Measurements from ENCODE around the gene ALS2CL.

The ALS2CL gene

GRCh38 chr3:46627078-46627477 is 66.4 kb downstream of the ALS2CL start:
- H3K4me1 ChIP-seq, result peaks cover 0 to 13% (median 10%) of the 10 kb centered on the region in 4 donors
- no peak for TF ChIP-seq CTCF (IDR thresholded peaks at IDR 0.05)

GRCh38 chr3:46626039-46626438 is 67.4 kb downstream of the ALS2CL start:
- intact Hi-C loops (cut with DNase I; ENCODE audit: low total_unique reads), result no loop called here
- H3K36me3 ChIP-seq, result no peaks in the 10 kb centered on the region
- H3K27ac ChIP-seq, result no peak overlapping the region
- no peaks in the 10 kb centered on the region for H3K9me3 ChIP-seq
- no peak overlapping the region for H3K4me3 ChIP-seq
- DNase-seq, result no peak
- H3K4me1 ChIP-seq, result peaks cover 0 to 13% (median 10%) of the 10 kb centered on the region in 4 donors
- H3K27me3 ChIP-seq, result peaks cover 0 to 3% of the 10 kb centered on the region in 2 donors
- TF ChIP-seq CTCF (IDR thresholded peaks at IDR 0.05), result no peak

More at GRCh38 chr3:46627078-46627477, 66.4 kb downstream of the ALS2CL start:
- no peaks in the 10 kb centered on the region for H3K36me3 ChIP-seq
- no peak for DNase-seq
- H3K27me3 ChIP-seq, result peaks cover 0 to 3% of the 10 kb centered on the region in 2 donors
- H3K4me3 ChIP-seq, result no peak overlapping the region
- no peak overlapping the region for H3K27ac ChIP-seq
- no peaks in the 10 kb centered on the region for H3K9me3 ChIP-seq
- intact Hi-C loops (cut with DNase I; ENCODE audit: low total_unique reads), result no loop called here

- intact Hi-C loops (cut with DNase I; ENCODE audit: low total_unique reads), result no loop called here
These were observed 68.4 kb downstream of the ALS2CL start for GRCh38 chr3:46624975-46625490.

GRCh38 chr3:46624533-46624932 is 68.9 kb downstream of the ALS2CL start:
- DNase-seq, result no peak
- Histone ChIP-seq H3K4me3 (no peak overlapping the region), H3K4me1 (peaks cover 0 to 11% (median 4%) of the 10 kb centered on the region in 4 donors), H3K27me3 (peaks cover 0 to 3% of the 10 kb centered on the region in 2 donors), H3K36me3 (no peaks in the 10 kb centered on the region), H3K9me3 (no peaks in the 10 kb centered on the region), H3K27ac (no peak overlapping the region)
- intact Hi-C loops (cut with DNase I; ENCODE audit: low total_unique reads), result no loop called here
- TF ChIP-seq CTCF (IDR thresholded peaks at IDR 0.05), result no peak

More at GRCh38 chr3:46624975-46625490, 68.4 kb downstream of the ALS2CL start:
- Histone ChIP-seq H3K36me3 (no peaks in the 10 kb centered on the region), H3K4me1 (peaks cover 0 to 11% (median 7%) of the 10 kb centered on the region in 4 donors), H3K27ac (no peak overlapping the region), H3K27me3 (peaks cover 0 to 3% of the 10 kb centered on the region in 2 donors), H3K9me3 (no peaks in the 10 kb centered on the region), H3K4me3 (no peak overlapping the region)
- DNase-seq, result no peak
- TF ChIP-seq CTCF (IDR thresholded peaks at IDR 0.05), result no peak

GRCh38 chr3:46619845-46620778 is 73.4 kb downstream of the ALS2CL start:
- peaks cover 0 to 19% of the 10 kb centered on the region in 2 donors for H3K27me3 ChIP-seq
- no peak overlapping the region for H3K27ac ChIP-seq
- intact Hi-C loops (cut with DNase I; ENCODE audit: low total_unique reads), result no loop called here
- no peak for TF ChIP-seq CTCF (IDR thresholded peaks at IDR 0.05)
- DNase-seq, result no peak
- no peaks in the 10 kb centered on the region for H3K9me3 ChIP-seq
- H3K36me3 ChIP-seq, result no peaks in the 10 kb centered on the region
- no peak overlapping the region for H3K4me3 ChIP-seq
- H3K4me1 ChIP-seq, result peaks cover 0 to 9% (median 3%) of the 10 kb centered on the region in 4 donors
